Measurements from ENCODE around the gene RBM14. TPM values are rescaled to one million over a fixed set of nuclear protein-coding genes. Genes with fewer than 3 reads are reported as not detected.
"Not testable (repeated sequence)": the region's sequence is repeated elsewhere in the genome, so short reads cannot be mapped to it uniquely, and the experiment has no call there.

The RBM14 gene
- polyA plus RNA-seq, 1 donor from 2014 or later, result 80.5 TPM

GRCh38 chr11:66589996-66590675 lies 26.3 kb upstream of the RBM14 start:
- H3K4me3 Mint-ChIP-seq, result peak overlapping the region in 1 of 4 donors; percentile 57
- no peaks in the 10 kb centered on the region for H3K9me3 Mint-ChIP-seq
- H3K27me3 Mint-ChIP-seq, result no peaks in the 10 kb centered on the region
- H3K4me1 Mint-ChIP-seq, result peaks cover 11 to 18% (median 16%) of the 10 kb centered on the region in 3 donors
- peaks cover 2% of the 10 kb centered on the region for H3K36me3 Mint-ChIP-seq
- peak overlapping the region; percentile 19 to 31 (median 23) for H3K27ac Mint-ChIP-seq

- H3K4me1 Mint-ChIP-seq, result peaks cover 14 to 26% (median 25%) of the 10 kb centered on the region in 3 donors
Measured at GRCh38 chr11:66591175-66591574, 25.3 kb upstream of the RBM14 start.

GRCh38 chr11:66592457-66593302 lies 23.8 kb upstream of the RBM14 start, which contains the start of the genes CCDC87 and CCS:
Gene CCDC87, minus strand, starts transcription at chr11:66593063. Its CDS starts 48 bp downstream, at chr11:66593015.
Gene CCS, plus strand, starts transcription at chr11:66593185. Its CDS starts 77 bp downstream, at chr11:66593262.
- Mint-ChIP-seq H3K27ac (peak within 1 kb of the TSS; percentile 91 to 100 (median 98)), H3K27me3 (no peaks in the 10 kb centered on the region), H3K36me3 (peaks cover 2% of the 10 kb centered on the region), H3K9me3 (no peaks in the 10 kb centered on the region), H3K4me1 (peaks cover 16 to 26% (median 25%) of the 10 kb centered on the region in 3 donors), H3K4me3 (peak within 1 kb of the TSS; percentile 95 to 100 (median 100))

More at GRCh38 chr11:66591175-66591574, 25.3 kb upstream of the RBM14 start:
- Mint-ChIP-seq H3K27ac (peak overlapping the region in 1 of 3 donors; percentile 77), H3K9me3 (no peaks in the 10 kb centered on the region), H3K4me3 (peak overlapping the region in 2 of 4 donors; percentile 74 to 95), H3K36me3 (peaks cover 2% of the 10 kb centered on the region), H3K27me3 (no peaks in the 10 kb centered on the region)

GRCh38 chr11:66593303-66593635 lies 23.2 kb upstream of the RBM14 start:
- Mint-ChIP-seq H3K36me3 (peaks cover 2% of the 10 kb centered on the region), H3K9me3 (no peaks in the 10 kb centered on the region), H3K4me3 (peak overlapping the region; percentile 95 to 100 (median 100)), H3K4me1 (peaks cover 16 to 28% (median 25%) of the 10 kb centered on the region in 3 donors), H3K27me3 (no peaks in the 10 kb centered on the region), H3K27ac (peak overlapping the region; percentile 91 to 100 (median 98))

GRCh38 chr11:66593650-66594049 lies 22.8 kb upstream of the RBM14 start:
- Mint-ChIP-seq H3K27ac (peak overlapping the region; percentile 91 to 100 (median 98)), H3K36me3 (peaks cover 2% of the 10 kb centered on the region), H3K4me1 (peaks cover 16 to 30% (median 28%) of the 10 kb centered on the region in 3 donors), H3K9me3 (no peaks in the 10 kb centered on the region), H3K4me3 (peak overlapping the region; percentile 95 to 100 (median 100)), H3K27me3 (no peaks in the 10 kb centered on the region)

GRCh38 chr11:66595245-66595904 lies 21.1 kb upstream of the RBM14 start:
- Mint-ChIP-seq H3K4me1 (peaks cover 16 to 34% (median 34%) of the 10 kb centered on the region in 3 donors), H3K36me3 (peaks cover 2% of the 10 kb centered on the region), H3K4me3 (peak overlapping the region; percentile 46 to 87 (median 72)), H3K27me3 (no peaks in the 10 kb centered on the region), H3K9me3 (no peaks in the 10 kb centered on the region), H3K27ac (peak overlapping the region; percentile 71 to 88 (median 80))

- Mint-ChIP-seq H3K4me1 (peaks cover 10 to 30% (median 28%) of the 10 kb centered on the region in 3 donors), H3K36me3 (no peaks in the 10 kb centered on the region), H3K9me3 (no peaks in the 10 kb centered on the region), H3K27ac (no peak overlapping the region), H3K4me3 (no peak overlapping the region), H3K27me3 (no peaks in the 10 kb centered on the region)
Measured at GRCh38 chr11:66598993-66599392, 17.4 kb upstream of the RBM14 start.

- peak overlapping the region in 2 of 4 donors; percentile 5 to 46 for H3K4me3 Mint-ChIP-seq
- H3K9me3 Mint-ChIP-seq, result no peaks in the 10 kb centered on the region
- no peaks in the 10 kb centered on the region for H3K27me3 Mint-ChIP-seq
- peaks cover 2% of the 10 kb centered on the region for H3K36me3 Mint-ChIP-seq
- peaks cover 6 to 24% (median 24%) of the 10 kb centered on the region in 3 donors for H3K4me1 Mint-ChIP-seq
- H3K27ac Mint-ChIP-seq, result peak overlapping the region in 1 of 3 donors; percentile 62
Measured at GRCh38 chr11:66600219-66600618, 16.2 kb upstream of the RBM14 start.

GRCh38 chr11:66600631-66601233 lies 15.7 kb upstream of the RBM14 start:
- Mint-ChIP-seq H3K27ac (peak overlapping the region in 1 of 3 donors; percentile 62), H3K36me3 (peaks cover 2% of the 10 kb centered on the region), H3K4me3 (peak overlapping the region in 2 of 4 donors; percentile 21 to 57), H3K27me3 (no peaks in the 10 kb centered on the region), H3K4me1 (peaks cover 4 to 19% (median 19%) of the 10 kb centered on the region in 3 donors), H3K9me3 (no peaks in the 10 kb centered on the region)

- Mint-ChIP-seq H3K4me1 (peaks cover 7 to 17% (median 16%) of the 10 kb centered on the region in 3 donors), H3K4me3 (no peak overlapping the region), H3K36me3 (peaks cover 2% of the 10 kb centered on the region), H3K9me3 (no peaks in the 10 kb centered on the region), H3K27me3 (no peaks in the 10 kb centered on the region), H3K27ac (no peak overlapping the region)
Measured at GRCh38 chr11:66603072-66603471, 13.4 kb upstream of the RBM14 start.

- Mint-ChIP-seq H3K27me3 (no peaks in the 10 kb centered on the region), H3K27ac (no peak overlapping the region), H3K9me3 (no peaks in the 10 kb centered on the region), H3K4me1 (peaks cover 12 to 14% (median 13%) of the 10 kb centered on the region in 3 donors), H3K36me3 (peaks cover 2% of the 10 kb centered on the region), H3K4me3 (no peak overlapping the region)
Measured at GRCh38 chr11:66604155-66604554, 12.3 kb upstream of the RBM14 start.

- peaks cover 20 to 26% (median 23%) of the 10 kb centered on the region in 3 donors for H3K4me1 Mint-ChIP-seq
- H3K27ac Mint-ChIP-seq, H3K27me3 Mint-ChIP-seq, H3K36me3 Mint-ChIP-seq, H3K9me3 Mint-ChIP-seq, H3K4me3 Mint-ChIP-seq: not testable (repeated sequence)
Measured at GRCh38 chr11:66606608-66607007, 9.8 kb upstream of the RBM14 start.

- Mint-ChIP-seq H3K36me3 (peaks cover 5% of the 10 kb centered on the region), H3K4me1 (peaks cover 26 to 31% (median 26%) of the 10 kb centered on the region in 3 donors), H3K27ac (peak overlapping the region; percentile 90 to 96 (median 94)), H3K9me3 (no peaks in the 10 kb centered on the region), H3K4me3 (peak overlapping the region in 2 of 4 donors; percentile 33 to 61), H3K27me3 (peaks cover 2% of the 10 kb centered on the region)
Measured at GRCh38 chr11:66607126-66607834, 9.2 kb upstream of the RBM14 start.

Measured in IgD-negative memory B cell (primary cell).